ENCODE measurements around the gene SLC17A7. TPM values are rescaled to one million over a fixed set of nuclear protein-coding genes. Genes with fewer than 3 reads are reported as not detected.

Gene SLC17A7
- total and polyA plus RNA-seq, 9 of the 15 experiments (the other 6 are each of a cell fraction or from before 2014, with no cell fraction given), result 1.1 to 15.7 (median 2.4) TPM

GRCh38 chr19:49447485-49448431 is 6.4 kb upstream of the SLC17A7 start:
- BruUV-seq (replicated peaks), result no TSS peak
- intact Hi-C loops (cut with micrococcal nuclease), result loop anchor here (10.0 kb wide), 1 partner anchor 183 kb away; no protein-coding TSS in a partner anchor
- TF ChIP-seq ATF1 (CRISPR knock-in tag; IDR thresholded peaks at IDR 0.05) (no peak), ATF1 (tag; IDR thresholded peaks at IDR 0.05) (peak; percentile 65), CREM (IDR thresholded peaks at IDR 0.05; ENCODE audit: low read depth) (peak; percentile 68), RBFOX2 (IDR thresholded peaks at IDR 0.05; ENCODE audit: low read depth, low read length) (peak; percentile 56), ZBTB33 (CRISPR knock-in tag; IDR thresholded peaks at IDR 0.05) (peak; percentile 58; the same call in 1 of the 2 replicates), CGGBP1 (CRISPR knock-in tag; IDR thresholded peaks at IDR 0.05) (no peak), PKNOX1 (IDR thresholded peaks at IDR 0.05) (peak; percentile 79), THAP12 (CRISPR knock-in tag; IDR thresholded peaks at IDR 0.05) (no peak), JUND (IDR thresholded peaks at IDR 0.05; ENCODE audit: borderline replicate concordance, low read depth, low read length) (peak; percentile 44; the same call in 1 of the 2 replicates), JUND (tag; IDR thresholded peaks at IDR 0.05; ENCODE audit: borderline replicate concordance, low read depth, low read length) (no peak; the same call in 2 of the 3 replicates), POLR2G (IDR thresholded peaks at IDR 0.05; ENCODE audit: low read depth, low read length) (peak; percentile 45), MLLT1 (IDR thresholded peaks at IDR 0.05) (0 out of 4 replicates have a peak, but pooled peaks of 1 of the 2 experiments have one; percentile 30)

More at GRCh38 chr19:49447485-49448431, 6.4 kb upstream of the SLC17A7 start:
- ChIA-PET CTCF (ENCODE audit: low intra/inter-chr PET ratio) (no interaction called here), POLR2A (interaction anchor here (0.6 to 1.2 kb wide), 6 partner anchors 9 to 169 kb away, joined by 3 to 4 read pairs (median 3); partner anchors contain the start of gene RPS11)
- H3K4me1 ChIP-seq (replicated peaks in 1 of 2; ENCODE audit: control insufficient read depth in 2 of 2, insufficient read depth in 2 of 2, low read length in 2 of 2), result peaks cover 16 to 59% of the 10 kb centered on the region in 2 experiments; a peak in 4 of 5 replicates
- no peaks in the 10 kb centered on the region; the same call in 1 of the 2 replicates for H4K20me1 ChIP-seq (replicated peaks; ENCODE audit: control insufficient read depth, insufficient read depth, low read length)
- peak overlapping the region; percentile 39 for H3K4me2 ChIP-seq (ENCODE audit: insufficient read depth, low read length)
- H3K27me3 ChIP-seq (ENCODE audit: control insufficient read depth in 2 of 2, insufficient read depth in 2 of 2, low read length in 2 of 2), result no peaks in the 10 kb centered on the region
- H2AFZ ChIP-seq (ENCODE audit: low read depth, low read length), result no peak overlapping the region
- peaks cover 34% of the 10 kb centered on the region for H3K79me2 ChIP-seq (ENCODE audit: control insufficient read depth, insufficient read depth, low read length)
- no peaks in the 10 kb centered on the region for H3K9me3 ChIP-seq (replicated peaks; ENCODE audit: control insufficient read depth, insufficient read depth, low read depth, low read length)
- DNase-seq (ENCODE audit: extremely low read depth in 1 of 4, low spot score in 3 of 4), result peak; percentile 66 to 76 (median 72)
- ATAC-seq, result peak; percentile 19
- FAIRE-seq, result no peak
- H3K9me1 ChIP-seq (ENCODE audit: control insufficient read depth, insufficient read depth, low read length), result no peaks in the 10 kb centered on the region
- in situ Hi-C loops (cut with MboI), result no loop called here
- H3K4me3 ChIP-seq, result no peak overlapping the region
- peaks cover 41% of the 10 kb centered on the region; the same call in 2 of the 3 replicates for H3K36me3 ChIP-seq (ENCODE audit: control insufficient read depth, insufficient read depth, low read length)
- H3K27ac ChIP-seq (ENCODE audit: extremely low read depth, low read depth, low read length), result peak overlapping the region; percentile 9; the same call in 1 of the 3 replicates
- H3K9ac ChIP-seq (ENCODE audit: insufficient read depth in 1 of 2, low read depth in 2 of 2, low read length in 2 of 2), result peak overlapping the region in 1 of 2 experiments; percentile 65; a peak in 2 of 4 replicates
- 72% methylated on average over 24 of the region's 32 CpGs for WGBS (ENCODE audit: insufficient coverage, low coverage, missing lambda C conversion rate)
